Keratinocyte (primary cell): ENCODE data around the gene KCNG2. TPM values are rescaled to one million over a fixed set of nuclear protein-coding genes. Genes with fewer than 3 reads are reported as not detected.

ENCODE experiments used
- DNase-seq: peaks from one replicate; pipeline ENCODE4 v3.0.0-alpha.2; 2011; ENCODE audit warnings: low read depth, missing footprints, low spot score
- FAIRE-seq: peaks from 2 replicates; lab custom pipeline; 2011; peaks lifted over from hg19 to GRCh38; lab: Jason Lieb, UNC
- H2AFZ ChIP-seq: 2 replicates; pipeline ENCODE4 v1.6.0; 2012; ENCODE audit warnings: low read length, control low read depth, inconsistent platforms; ENCODE audit not compliant: control insufficient read depth
- H3K27ac ChIP-seq: 2 replicates; pipeline ENCODE4 v1.5.1; 2011; ENCODE audit warnings: low read length; ENCODE audit not compliant: control insufficient read depth, insufficient read depth
- H3K27me3 ChIP-seq: 3 replicates; pipeline ENCODE4 v1.6.0; 2011; ENCODE audit warnings: low read length; ENCODE audit not compliant: control insufficient read depth, insufficient read depth; ENCODE audit errors: extremely low read depth
- H3K36me3 ChIP-seq, 2 experiments: 2 replicates in 1 of 2; 3 replicates in 1 of 2; pipeline ENCODE4 v1.5.1; 2011; ENCODE audit warnings: low read length in 2 of 2, mild to moderate bottlenecking in 1 of 2; ENCODE audit not compliant: control insufficient read depth in 2 of 2, insufficient read depth in 2 of 2; ENCODE audit errors: extremely low read depth in 1 of 2
- H3K4me1 ChIP-seq: 3 replicates; pipeline ENCODE4 v1.5.1; 2011; ENCODE audit warnings: low read length; ENCODE audit not compliant: control insufficient read depth, insufficient read depth; ENCODE audit errors: extremely low read depth
- H3K4me2 ChIP-seq: 3 replicates; pipeline ENCODE4 v1.6.0; 2011; ENCODE audit warnings: low read depth, low read length; ENCODE audit not compliant: control insufficient read depth, insufficient read depth; ENCODE audit errors: extremely low read depth
- H3K4me3 ChIP-seq, 3 experiments: fragments of 200-600 bp in 1 of 3; sonication (generic) in 1 of 3; 2 replicates in 2 of 3; 3 replicates in 1 of 3; pipeline ENCODE4 v1.5.1; 2011 to 2016; ENCODE audit warnings: low read length in 3 of 3, mild to moderate bottlenecking in 3 of 3, control low read depth in 2 of 3, inconsistent platforms in 1 of 3, low read depth in 1 of 3, mixed read lengths in 1 of 3, mixed run types in 1 of 3, moderate library complexity in 1 of 3; ENCODE audit not compliant: control insufficient read depth in 2 of 3, insufficient read depth in 2 of 3; ENCODE audit errors: extremely low read depth in 1 of 3
- H3K79me2 ChIP-seq: 2 replicates; pipeline ENCODE4 v1.6.0; 2012; ENCODE audit warnings: low read length; ENCODE audit not compliant: control insufficient read depth, insufficient read depth
- H3K9ac ChIP-seq: 3 replicates; pipeline ENCODE4 v1.6.0; 2011; ENCODE audit warnings: low read length; ENCODE audit not compliant: control insufficient read depth, insufficient read depth; ENCODE audit errors: extremely low read depth
- H3K9me1 ChIP-seq: 3 replicates; pipeline ENCODE4 v1.6.0; 2011; ENCODE audit warnings: low read length; ENCODE audit not compliant: control insufficient read depth, insufficient read depth; ENCODE audit errors: extremely low read depth
- H3K9me3 ChIP-seq: 2 replicates; pipeline ENCODE4 v1.5.1; 2012; ENCODE audit warnings: low read depth, low read length; ENCODE audit not compliant: control insufficient read depth
- H4K20me1 ChIP-seq: 3 replicates; pipeline ENCODE4 v1.6.0; 2011; ENCODE audit warnings: low read length; ENCODE audit not compliant: control insufficient read depth, insufficient read depth; ENCODE audit errors: extremely low read depth
- CTCF ChIP-seq, 3 experiments: IDR thresholded peaks in 1 of 3; conservative IDR thresholded peaks in 1 of 3; optimal IDR thresholded peaks in 1 of 3; 2 replicates in 2 of 3; 3 replicates in 1 of 3; pipeline versions ENCODE3 to v1.5.1; 2011; ENCODE audit warnings: low read length in 3 of 3, mild to moderate bottlenecking in 3 of 3, moderate library complexity in 2 of 3, control low read depth in 1 of 3, inconsistent platforms in 1 of 3; ENCODE audit not compliant: insufficient read depth in 2 of 3; ENCODE audit errors: extremely low read depth in 1 of 3
- EZH2 ChIP-seq: IDR thresholded peaks from one replicate; pipeline ENCODE4 v1.6.1; 2012; ENCODE audit warnings: inconsistent platforms, mild to moderate bottlenecking, low read length, moderate library complexity
- dilution Hi-C: fragments of 300-500 bp; cut with MboI; formaldehyde crosslinking; loops from one replicate; pipeline ENCODE4 v1.7.0; 2020; ENCODE audit warnings: low sequenced_read_pairs; ENCODE audit not compliant: extremely low pct_ligation_motif_present
- polyA plus RNA-seq, 5 experiments: library from polyadenylated mRNA; depleted of rRNA in 3 of 5; stranded (reverse) in 3 of 5; stranded (forward) in 1 of 5; unstranded in 1 of 5; fragments of >200 nt; gene quantifications; 1 replicate in 1 of 5; 2 replicates in 3 of 5; 3 replicates in 1 of 5; pipeline versions ENCODE4 v1.2.1 to v1.2.3, GENCODE V29; 2011 to 2012; ENCODE audit warnings: missing spikeins in 2 of 5, low read depth in 1 of 5, low replicate concordance in 1 of 5

KCNG2 gene
- polyA plus RNA-seq, 1 donor (not counting 4 experiments of a cell fraction or from before 2014, with no cell fraction given), result not detected

DNA sequence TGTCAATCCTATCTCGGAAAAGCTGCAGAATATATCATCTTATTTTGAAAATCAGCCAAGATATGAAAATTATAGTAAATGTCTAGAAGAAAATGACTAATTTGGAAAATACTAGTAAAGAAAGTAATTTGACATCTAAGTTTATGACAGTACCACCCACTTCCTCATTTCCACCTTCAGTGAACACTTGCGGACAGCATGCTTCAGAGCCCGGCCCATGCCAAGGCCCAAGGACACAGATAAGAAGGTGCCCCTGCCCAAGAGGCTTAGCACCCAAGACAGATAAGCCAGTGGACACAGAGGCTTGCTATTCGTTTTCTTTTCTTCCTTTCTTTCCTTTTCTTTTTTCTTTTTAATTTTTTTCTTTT is 4.8 kb upstream of the KCNG2 start:
- no peak overlapping the region for H3K4me3 ChIP-seq
- dilution Hi-C loops, result no loop called here
- no peak overlapping the region for H3K9ac ChIP-seq
- H3K79me2 ChIP-seq, result no peaks in the 10 kb centered on the region
- no peak overlapping the region for H2AFZ ChIP-seq
- H4K20me1 ChIP-seq, result peaks cover 4% of the 10 kb centered on the region
- H3K4me1 ChIP-seq, result peaks cover 11% of the 10 kb centered on the region
- H3K27ac ChIP-seq, result no peak overlapping the region
- H3K9me3 ChIP-seq, result peaks cover 4% of the 10 kb centered on the region
- H3K9me1 ChIP-seq, result no peaks in the 10 kb centered on the region
- no peaks in the 10 kb centered on the region for H3K36me3 ChIP-seq
- FAIRE-seq (no peak), DNase-seq (no peak)
- no peak overlapping the region for H3K4me2 ChIP-seq
- no peak for TF ChIP-seq EZH2
- no peak for TF ChIP-seq CTCF (optimal IDR thresholded peaks at IDR 0.05 in 1 of 3, IDR thresholded peaks at IDR 0.05 in 1 of 3, conservative IDR thresholded peaks at IDR 0.05 in 1 of 3; ENCODE audit: extremely low read depth in 1 of 3, insufficient read depth in 2 of 3, low read length in 3 of 3)
- H3K27me3 ChIP-seq, result peaks cover 44% of the 10 kb centered on the region

DNA sequence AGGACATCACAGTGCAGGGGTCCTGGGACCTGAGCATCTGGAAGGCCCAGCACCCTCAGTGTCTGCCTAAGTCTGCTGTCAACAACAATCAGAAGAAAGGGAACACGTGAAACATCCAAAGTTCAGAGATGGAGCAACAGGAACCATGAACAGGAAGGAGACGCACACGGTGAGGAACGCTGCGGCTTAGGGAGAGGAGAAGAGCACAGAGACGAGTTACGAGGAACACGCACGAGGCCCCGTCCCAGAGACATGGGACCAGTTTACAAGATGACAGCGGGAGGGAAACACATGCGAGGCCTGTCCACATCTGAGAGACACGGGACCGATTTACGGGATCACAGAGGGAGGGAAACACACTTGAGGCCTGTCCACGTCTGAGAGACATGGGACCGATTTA is 2.9 kb upstream of the KCNG2 start:
- no peaks in the 10 kb centered on the region for H3K9me1 ChIP-seq
- DNase-seq (no peak), FAIRE-seq (no peak)
- H2AFZ ChIP-seq, result no peak overlapping the region
- H4K20me1 ChIP-seq, result peaks cover 4% of the 10 kb centered on the region
- peaks cover 11% of the 10 kb centered on the region for H3K4me1 ChIP-seq
- no peak overlapping the region for H3K27ac ChIP-seq
- no peaks in the 10 kb centered on the region for H3K79me2 ChIP-seq
- H3K9ac ChIP-seq, result no peak overlapping the region
- no peak overlapping the region for H3K4me2 ChIP-seq
- dilution Hi-C loops, result no loop called here
- H3K36me3 ChIP-seq, result no peaks in the 10 kb centered on the region
- TF ChIP-seq EZH2 (no peak), CTCF (optimal IDR thresholded peaks at IDR 0.05 in 1 of 3, IDR thresholded peaks at IDR 0.05 in 1 of 3, conservative IDR thresholded peaks at IDR 0.05 in 1 of 3; ENCODE audit: extremely low read depth in 1 of 3, insufficient read depth in 2 of 3, low read length in 3 of 3) (no peak)
- H3K4me3 ChIP-seq, result no peak overlapping the region
- H3K9me3 ChIP-seq, result no peaks in the 10 kb centered on the region
- H3K27me3 ChIP-seq, result peaks cover 44% of the 10 kb centered on the region
